ENCODE results near the gene RETSAT. TPM values are rescaled to one million over a fixed set of nuclear protein-coding genes. Genes with fewer than 3 reads are reported as not detected.

Gene RETSAT
- total RNA-seq, 1 experiment from 2014 or later: 41.5 TPM

DNA sequence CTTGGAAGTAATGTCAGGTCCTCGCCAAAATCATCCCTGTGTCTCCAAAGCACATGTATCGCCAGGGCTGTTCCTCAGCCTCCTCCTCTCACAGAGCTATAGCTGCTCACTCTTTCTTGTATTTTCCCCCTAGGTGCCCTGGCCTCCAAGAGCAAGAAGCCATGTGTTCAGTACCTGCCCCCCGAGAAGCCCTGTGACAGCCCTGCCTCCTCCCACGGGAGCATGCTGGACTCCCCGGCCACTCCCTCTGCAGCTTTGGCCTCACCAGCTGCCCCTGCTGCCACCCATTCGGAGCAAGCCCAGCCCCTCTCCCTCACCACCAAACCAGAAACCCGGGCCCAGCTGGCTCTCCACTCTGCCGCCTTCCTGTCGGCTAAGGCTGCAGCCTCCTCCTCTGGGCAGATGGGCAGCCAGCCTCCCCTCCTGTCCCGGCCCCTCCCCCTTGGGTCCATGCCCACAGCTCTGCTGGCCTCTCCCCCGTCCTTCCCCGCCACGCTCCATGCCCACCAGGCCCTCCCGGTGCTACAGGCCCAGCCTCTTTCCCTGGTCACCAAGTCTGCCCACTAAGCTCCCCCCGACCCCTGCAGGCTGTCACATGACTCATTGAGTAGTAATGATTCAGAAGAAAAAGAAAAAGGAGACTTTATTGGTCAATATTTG lies 45.3 kb downstream of the RETSAT start:
- DNase-seq (ENCODE audit: low spot score): peak; percentile 71

DNA sequence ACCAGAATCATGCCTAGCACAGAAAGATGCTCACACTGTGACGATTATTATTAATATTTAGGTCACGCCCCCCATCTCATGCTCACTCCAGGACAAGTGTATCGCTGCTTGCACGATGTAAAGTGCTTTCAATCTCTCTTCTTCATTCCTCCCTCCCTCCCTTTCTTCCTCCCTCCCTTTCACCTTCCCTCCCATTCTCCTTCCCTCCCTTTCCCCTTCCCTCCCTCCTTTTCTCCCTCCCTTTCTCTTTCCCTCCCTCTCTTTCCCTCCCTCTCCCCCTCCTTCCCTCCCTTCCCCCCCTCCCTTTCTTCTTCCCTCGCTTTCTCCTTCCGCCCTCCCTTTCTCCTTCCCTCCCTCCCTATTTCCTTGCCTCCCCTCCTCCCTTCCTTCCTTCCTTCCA lies 46.1 kb downstream of the RETSAT start:
- no peak for DNase-seq (ENCODE audit: low spot score)

GRCh38 chr2:85307527-85307897 lies 46.8 kb downstream of the RETSAT start:
- DNase-seq (ENCODE audit: low spot score): no peak

GRCh38 chr2:85303780-85304531 lies 50.4 kb downstream of the RETSAT start:
- no peak for DNase-seq (ENCODE audit: low spot score)

GRCh38 chr2:85302121-85302520 lies 52.2 kb downstream of the RETSAT start:
- no peak for DNase-seq (ENCODE audit: low spot score)

Other genes with a start within 250 kb of the RETSAT start
- gene TCF7L1, start 221.1 kb downstream of the RETSAT start, total RNA-seq (2014; rRNA removed; shearing (Covaris generic)): 0.24 TPM in 1 of 2 replicates, not detected in the other
- gene TGOLN2, start 26.5 kb downstream of the RETSAT start, total RNA-seq (2014; rRNA removed; shearing (Covaris generic)): 114 and 120 TPM in 2 replicates
- 14.8 and 14.9 TPM in 2 replicates for gene ELMOD3, start 241 bp upstream of the RETSAT start, total RNA-seq (2014; rRNA removed; shearing (Covaris generic))
- 659 and 712 TPM in 2 replicates for gene CAPG, start 55.8 kb upstream of the RETSAT start, total RNA-seq (2014; rRNA removed; shearing (Covaris generic))
- 0.22 and 1.0 TPM in 2 replicates for gene SH2D6, start 64.2 kb upstream of the RETSAT start, total RNA-seq (2014; rRNA removed; shearing (Covaris generic))
- 94.6 and 95.2 TPM in 2 replicates for gene MAT2A, start 184.6 kb upstream of the RETSAT start, total RNA-seq (2014; rRNA removed; shearing (Covaris generic))
- 28.1 and 31.5 TPM in 2 replicates for gene GGCX, start 207.0 kb upstream of the RETSAT start, total RNA-seq (2014; rRNA removed; shearing (Covaris generic))
- 1.3 and 1.5 TPM in 2 replicates for gene VAMP8, start 223.1 kb upstream of the RETSAT start, total RNA-seq (2014; rRNA removed; shearing (Covaris generic))
- 36.2 and 51.0 TPM in 2 replicates for gene VAMP5, start 229.9 kb upstream of the RETSAT start, total RNA-seq (2014; rRNA removed; shearing (Covaris generic))
- 262 and 285 TPM in 2 replicates for gene RNF181, start 241.2 kb upstream of the RETSAT start, total RNA-seq (2014; rRNA removed; shearing (Covaris generic))
- 9.8 and 11.7 TPM in 2 replicates for gene TMEM150A, start 248.2 kb upstream of the RETSAT start, total RNA-seq (2014; rRNA removed; shearing (Covaris generic))

Measured in A172 (cell line).